MM.1S (cell line): ENCODE measurements around the gene ITFG1.

Experiments
- DNase-seq: peaks from one replicate; pipeline ENCODE4 v3.0.0-alpha.2; 2015
- H2AFZ ChIP-seq: fragments of 300-600 bp; sonication (generic); 2 replicates; pipeline ENCODE4 v1.6.0; 2016; ENCODE audit warnings: antibody characterized with exemption, low read length
- H3F3A ChIP-seq: fragments of 300-600 bp; sonication (generic); 2 replicates; pipeline ENCODE4 v1.6.1; 2016; ENCODE audit warnings: mild to moderate bottlenecking, antibody characterized with exemption, low read length, moderate library complexity, mixed read lengths; ENCODE audit not compliant: insufficient read depth
- H3K27ac ChIP-seq: fragments of 300-600 bp; sonication (generic); 2 replicates; pipeline ENCODE4 v1.5.1; 2016; ENCODE audit warnings: mild to moderate bottlenecking, low read length
- H3K27me3 ChIP-seq: fragments of 300-600 bp; sonication (generic); replicated peaks from 2 replicates; pipeline ENCODE4 v1.6.0; 2016; ENCODE audit warnings: low read length; ENCODE audit not compliant: insufficient read depth
- H3K36me3 ChIP-seq: fragments of 300-600 bp; sonication (generic); replicated peaks from 2 replicates; pipeline ENCODE4 v1.6.1; 2016; ENCODE audit warnings: mild to moderate bottlenecking, low read length, mixed read lengths; ENCODE audit not compliant: insufficient read depth
- H3K4me1 ChIP-seq: fragments of 300-600 bp; sonication (generic); 2 replicates; pipeline ENCODE4 v1.6.1; 2016; ENCODE audit warnings: low read length, mixed read lengths
- H3K4me2 ChIP-seq: fragments of 300-600 bp; sonication (generic); 2 replicates; pipeline ENCODE4 v1.6.0; 2016; ENCODE audit warnings: low read depth, low read length
- H3K4me3 ChIP-seq: fragments of 300-600 bp; sonication (generic); 2 replicates; pipeline ENCODE4 v1.5.1; 2016; ENCODE audit warnings: low read length, mixed read lengths
- H3K79me2 ChIP-seq: fragments of 300-600 bp; sonication (generic); 2 replicates; pipeline ENCODE4 v1.6.1; 2016; ENCODE audit warnings: mixed run types, low read length, mixed read lengths
- H3K9ac ChIP-seq: fragments of 300-600 bp; sonication (generic); 2 replicates; pipeline ENCODE4 v1.6.1; 2016; ENCODE audit warnings: low read length, mixed read lengths
- H3K9me2 ChIP-seq: fragments of 300-600 bp; sonication (generic); replicated peaks from 2 replicates; pipeline ENCODE4 v1.6.1; 2016; ENCODE audit warnings: mild to moderate bottlenecking, low read length, mixed read lengths; ENCODE audit not compliant: insufficient read depth
- H3K9me3 ChIP-seq: fragments of 300-600 bp; sonication (generic); replicated peaks from 2 replicates; pipeline ENCODE4 v1.6.1; 2016; ENCODE audit warnings: mild to moderate bottlenecking, low read length, mixed read lengths; ENCODE audit not compliant: insufficient read depth
- H4K20me1 ChIP-seq: fragments of 300-600 bp; sonication (generic); 2 replicates; pipeline ENCODE4 v1.6.1; 2016; ENCODE audit warnings: mild to moderate bottlenecking, low read length, moderate library complexity, mixed read lengths; ENCODE audit not compliant: insufficient read depth
- CTCF ChIP-seq: fragments of 300-600 bp; sonication (generic); IDR thresholded peaks from 2 replicates; pipeline ENCODE4 v1.5.1; 2016; ENCODE audit warnings: antibody characterized with exemption, low read length, mixed read lengths
- EZH2 ChIP-seq: fragments of 300-600 bp; sonication (generic); optimal IDR thresholded peaks from 2 replicates; pipeline ENCODE3; 2017; ENCODE audit warnings: low read depth, mild to moderate bottlenecking, antibody characterized with exemption, low read length, mixed read lengths
- EZH2phosphoT487 ChIP-seq: fragments of 300-600 bp; sonication (generic); IDR thresholded peaks from 2 replicates; pipeline ENCODE4 v1.6.1; 2018; ENCODE audit warnings: antibody characterized with exemption, low read length

Gene ITFG1

GRCh38 chr16:47125757-47126156 is 335.1 kb downstream of the ITFG1 start:
- Histone ChIP-seq H4K20me1 (no peaks in the 10 kb centered on the region), H3K79me2 (no peaks in the 10 kb centered on the region), H2AFZ (no peak overlapping the region), H3K4me2 (no peak overlapping the region), H3K9me3 (no peaks in the 10 kb centered on the region), H3K4me3 (no peak overlapping the region), H3K9me2 (no peaks in the 10 kb centered on the region), H3K36me3 (no peaks in the 10 kb centered on the region), H3K27ac (no peak overlapping the region), H3K4me1 (no peaks in the 10 kb centered on the region), H3F3A (no peaks in the 10 kb centered on the region), H3K9ac (no peak overlapping the region), H3K27me3 (no peaks in the 10 kb centered on the region)
- TF ChIP-seq EZH2: no peak
- no peak for TF ChIP-seq CTCF
- TF ChIP-seq EZH2phosphoT487: no peak
- DNase-seq: no peak

GRCh38 chr16:47113130-47113529 is 347.7 kb downstream of the ITFG1 start:
- no peak for TF ChIP-seq EZH2phosphoT487
- no peak for TF ChIP-seq CTCF
- H3K9ac ChIP-seq: no peak overlapping the region
- no peaks in the 10 kb centered on the region for H3K79me2 ChIP-seq
- DNase-seq: no peak
- no peaks in the 10 kb centered on the region for H3K4me1 ChIP-seq
- no peaks in the 10 kb centered on the region for H4K20me1 ChIP-seq
- no peak overlapping the region for H3K27ac ChIP-seq
- no peak overlapping the region for H2AFZ ChIP-seq
- no peaks in the 10 kb centered on the region for H3F3A ChIP-seq
- H3K9me3 ChIP-seq: no peaks in the 10 kb centered on the region
- H3K36me3 ChIP-seq: no peaks in the 10 kb centered on the region
- H3K27me3 ChIP-seq: no peaks in the 10 kb centered on the region
- H3K4me2 ChIP-seq: no peak overlapping the region
- no peak overlapping the region for H3K4me3 ChIP-seq
- no peaks in the 10 kb centered on the region for H3K9me2 ChIP-seq

- no peak for DNase-seq
- Histone ChIP-seq H3K79me2 (no peaks in the 10 kb centered on the region), H3K36me3 (no peaks in the 10 kb centered on the region), H3K4me1 (no peaks in the 10 kb centered on the region), H3K9me2 (no peaks in the 10 kb centered on the region), H3F3A (no peaks in the 10 kb centered on the region), H3K4me3 (no peak overlapping the region), H4K20me1 (no peaks in the 10 kb centered on the region), H3K9ac (no peak overlapping the region), H3K9me3 (no peaks in the 10 kb centered on the region), H3K4me2 (no peak overlapping the region), H2AFZ (no peak overlapping the region), H3K27ac (no peak overlapping the region), H3K27me3 (no peaks in the 10 kb centered on the region)
- TF ChIP-seq EZH2 (no peak), EZH2phosphoT487 (no peak), CTCF (no peak)
These were observed 349.9 kb downstream of the ITFG1 start for GRCh38 chr16:47110939-47111338.

GRCh38 chr16:47109361-47109760 is 351.5 kb downstream of the ITFG1 start:
- no peaks in the 10 kb centered on the region for H3K4me1 ChIP-seq
- no peaks in the 10 kb centered on the region for H4K20me1 ChIP-seq
- no peaks in the 10 kb centered on the region for H3K36me3 ChIP-seq
- DNase-seq: no peak
- no peaks in the 10 kb centered on the region for H3K27me3 ChIP-seq
- no peaks in the 10 kb centered on the region for H3K79me2 ChIP-seq
- no peak overlapping the region for H3K27ac ChIP-seq
- no peak overlapping the region for H3K4me3 ChIP-seq
- H3K9ac ChIP-seq: no peak overlapping the region
- H3K4me2 ChIP-seq: no peak overlapping the region
- H3K9me2 ChIP-seq: no peaks in the 10 kb centered on the region
- TF ChIP-seq CTCF: no peak
- no peak for TF ChIP-seq EZH2phosphoT487
- no peak for TF ChIP-seq EZH2
- H3K9me3 ChIP-seq: no peaks in the 10 kb centered on the region
- no peaks in the 10 kb centered on the region for H3F3A ChIP-seq
- no peak overlapping the region for H2AFZ ChIP-seq
